NB4 (cell line): ENCODE measurements around the gene NTRK2.

Experiments
- CTCF ChIP-seq: IDR thresholded peaks from one replicate; pipeline ENCODE4 v1.5.1; 2012; ENCODE audit warnings: low read depth, low read length
- POLR2A ChIP-seq: IDR thresholded peaks from 2 replicates; pipeline ENCODE4 v1.6.1; 2011; ENCODE audit warnings: mild to moderate bottlenecking; ENCODE audit not compliant: insufficient read length; ENCODE audit errors: extremely low read depth

GRCh38 chr9:84742261-84742660 lies 72.7 kb downstream of the NTRK2 start:
- no peak for TF ChIP-seq CTCF
- no peak for TF ChIP-seq POLR2A
